GM19239 (cell line): ENCODE data around the gene DALRD3.

Experiments
- DNase-seq: peaks from one replicate; pipeline ENCODE4 v3.0.0; 2011; ENCODE audit warnings: low spot score; ENCODE audit not compliant: insufficient read length
- FAIRE-seq: peaks from 2 replicates; lab custom pipeline; 2011; peaks lifted over from hg19 to GRCh38; lab: Jason Lieb, UNC

Gene DALRD3

DNA sequence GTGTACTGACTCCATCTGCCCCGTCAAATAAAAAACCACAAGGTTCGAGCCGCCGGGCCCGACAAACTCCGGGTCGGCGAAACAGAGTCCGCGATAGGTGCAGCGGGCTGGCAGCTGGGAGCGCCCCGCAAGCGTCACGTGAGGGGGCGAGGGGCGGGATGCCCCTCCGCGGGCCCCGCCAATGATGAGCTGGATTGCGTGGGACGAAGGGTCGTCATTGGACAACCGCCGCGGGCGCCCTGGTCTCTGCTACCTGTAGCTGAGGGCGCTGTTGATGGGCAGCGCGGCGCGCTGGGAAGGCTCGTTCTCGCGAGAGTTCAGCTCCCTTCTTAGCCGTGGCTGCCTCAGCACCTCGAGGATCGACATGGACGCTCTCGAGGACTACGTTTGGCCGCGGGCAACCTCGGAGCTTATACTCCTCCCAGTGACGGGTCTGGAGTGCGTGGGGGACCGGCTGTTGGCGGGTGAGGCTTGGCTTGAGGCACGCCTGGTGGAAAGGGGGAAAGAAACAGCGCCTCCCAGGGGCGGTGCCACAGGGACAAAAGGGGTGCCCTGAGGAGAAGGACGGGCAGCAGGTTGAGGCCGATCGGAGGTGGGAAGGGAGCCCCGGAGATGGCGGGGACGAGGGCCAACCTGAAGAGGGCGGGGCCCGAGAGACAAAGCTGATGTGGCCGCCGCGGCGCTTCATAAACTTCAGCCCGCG, 11.2 kb downstream of the DALRD3 start, which contains the start of gene WDR6:
Gene WDR6 (plus strand): TSS at position 324 of the 703 bp plus-strand sequence. CDS start 41 bp downstream, at position 365.
- FAIRE-seq (peak; percentile 97), DNase-seq (peak; percentile 95)

DNA sequence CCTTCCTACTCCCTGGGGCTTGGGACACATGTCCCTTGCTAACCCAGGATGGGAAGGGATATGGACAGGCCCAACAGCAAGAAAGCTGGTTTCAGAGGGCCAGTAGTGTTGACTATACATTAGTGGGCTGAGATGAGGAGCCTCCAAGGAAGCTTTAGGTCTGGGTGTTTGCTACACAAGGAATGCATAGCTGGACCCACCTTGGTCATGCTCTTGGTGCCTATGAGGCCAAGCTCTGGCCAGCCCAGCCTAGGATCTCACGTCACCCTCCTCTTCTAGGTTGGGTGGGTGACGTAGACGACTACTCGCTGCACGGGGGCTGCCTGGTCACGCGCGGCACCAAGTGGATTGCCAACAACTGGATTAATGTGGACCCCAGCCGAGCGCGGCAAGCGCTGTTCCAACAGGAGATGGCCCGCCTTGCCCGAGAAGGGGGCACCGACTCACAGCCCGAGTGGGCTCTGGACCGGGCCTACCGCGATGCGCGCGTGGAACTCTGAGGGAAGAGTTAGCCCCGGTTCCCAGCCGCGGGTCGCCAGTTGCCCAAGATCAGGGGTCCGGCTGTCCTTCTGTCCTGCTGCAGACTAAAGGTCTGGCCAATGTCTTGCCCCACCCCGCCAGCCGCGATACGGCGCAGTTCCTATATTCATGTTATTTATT, 11.8 kb downstream of the DALRD3 start:
- peak; percentile 49 for FAIRE-seq
- DNase-seq = no peak

DNA sequence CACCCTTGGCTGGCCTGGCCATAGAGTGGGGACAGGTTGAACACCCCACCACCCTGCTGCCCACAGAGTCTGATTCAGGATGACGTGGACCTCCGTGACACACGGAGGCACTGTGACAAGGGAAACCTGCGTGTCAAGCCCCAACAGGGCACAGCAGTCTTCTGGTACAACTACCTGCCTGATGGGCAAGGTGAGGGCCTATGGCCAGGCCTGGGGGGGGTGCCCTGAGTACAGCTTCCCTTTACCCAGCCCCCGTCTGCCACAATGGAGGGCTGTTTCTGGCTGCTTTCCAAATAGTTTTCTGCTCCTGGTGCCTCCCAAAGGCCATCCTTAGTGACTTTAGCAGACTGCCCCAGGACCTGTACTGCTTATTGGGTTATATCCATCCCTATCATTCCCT, 12.4 kb downstream of the DALRD3 start:
- FAIRE-seq (no peak), DNase-seq (no peak)

DNA sequence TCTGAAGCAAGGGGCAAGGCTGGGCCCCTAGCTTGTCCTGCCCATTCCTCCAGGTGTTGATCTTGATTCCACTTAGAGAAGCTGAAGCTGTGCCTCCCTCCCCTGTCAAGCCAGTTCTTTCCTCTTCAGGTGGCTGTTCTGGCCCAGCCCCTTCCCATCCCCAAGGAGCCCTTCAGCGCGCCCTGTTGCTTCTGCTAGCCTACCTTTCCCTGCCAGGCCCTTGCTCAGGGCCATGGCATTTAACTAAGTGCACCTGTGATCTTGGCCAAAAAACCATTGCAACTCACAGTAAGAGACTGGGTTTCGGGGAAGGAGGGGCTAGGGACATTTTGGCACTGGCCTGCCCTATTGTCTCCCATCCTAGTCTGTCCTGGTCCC, 13.1 kb downstream of the DALRD3 start:
- no peak for FAIRE-seq

DNA sequence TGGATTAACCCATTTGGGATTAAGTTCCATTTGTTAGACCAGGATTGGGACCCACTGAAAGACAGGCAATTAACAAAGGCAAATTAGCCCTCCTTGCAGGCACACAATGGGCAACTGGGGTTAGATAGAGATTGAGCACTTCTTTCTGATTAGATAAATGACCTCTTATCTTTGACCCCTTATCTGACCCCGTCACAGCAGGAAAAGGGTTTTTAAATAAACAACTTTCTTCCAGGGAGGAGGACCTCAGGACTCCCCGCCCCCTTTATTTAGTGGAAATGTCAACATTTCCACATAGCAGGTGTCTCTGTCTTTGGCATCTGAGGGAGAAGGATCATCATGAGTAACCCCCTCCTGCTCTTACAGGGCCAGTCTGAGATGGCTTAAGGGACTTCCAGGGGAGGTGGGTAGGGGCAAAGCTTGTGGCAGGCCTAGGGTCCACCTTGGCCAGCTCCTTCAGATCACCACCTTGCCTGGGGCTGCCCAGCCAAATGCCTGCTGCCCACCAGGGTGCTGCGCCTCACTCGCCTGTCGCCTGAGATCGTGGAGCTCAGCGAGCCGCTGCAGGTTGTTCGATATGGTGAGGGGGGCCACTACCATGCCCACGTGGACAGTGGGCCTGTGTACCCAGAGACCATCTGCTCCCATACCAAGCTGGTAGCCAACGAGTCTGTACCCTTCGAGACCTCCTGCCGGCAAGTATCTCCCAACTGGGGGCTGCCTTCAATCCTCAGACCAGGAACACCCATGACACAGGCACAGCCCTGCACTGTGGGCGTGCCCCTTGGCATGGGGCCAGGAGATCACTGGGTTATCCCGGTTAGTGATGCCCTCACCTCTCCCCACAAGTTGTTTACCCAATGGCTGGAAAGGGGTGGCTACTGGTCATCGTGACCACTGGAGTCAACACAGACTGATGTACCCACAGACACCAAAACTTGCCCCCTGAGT, 13.8 kb downstream of the DALRD3 start:
- no peak for DNase-seq
- FAIRE-seq = no peak

More for the DNA sequence above, 13.1 kb downstream of the DALRD3 start:
- DNase-seq = no peak

DNA sequence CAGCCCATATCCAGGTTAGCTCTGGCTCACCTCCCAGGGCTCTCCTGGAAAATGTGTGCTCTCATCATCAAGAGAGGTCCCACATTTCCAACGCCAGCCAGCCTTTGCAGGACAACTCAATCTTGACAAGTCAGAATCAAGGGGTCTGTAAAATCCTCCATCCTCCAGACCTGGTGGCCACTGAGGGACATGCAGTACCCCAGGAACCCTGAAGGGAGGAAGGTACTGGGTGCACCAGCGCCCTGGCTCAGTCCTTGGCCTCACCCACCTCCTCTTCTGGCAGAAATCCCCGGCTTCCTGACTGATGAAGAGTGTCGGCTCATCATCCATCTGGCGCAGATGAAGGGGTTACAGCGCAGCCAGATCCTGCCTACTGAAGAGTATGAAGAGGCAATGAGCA, 17.2 kb downstream of the DALRD3 start:
- no peak for DNase-seq
- FAIRE-seq = no peak

DNA sequence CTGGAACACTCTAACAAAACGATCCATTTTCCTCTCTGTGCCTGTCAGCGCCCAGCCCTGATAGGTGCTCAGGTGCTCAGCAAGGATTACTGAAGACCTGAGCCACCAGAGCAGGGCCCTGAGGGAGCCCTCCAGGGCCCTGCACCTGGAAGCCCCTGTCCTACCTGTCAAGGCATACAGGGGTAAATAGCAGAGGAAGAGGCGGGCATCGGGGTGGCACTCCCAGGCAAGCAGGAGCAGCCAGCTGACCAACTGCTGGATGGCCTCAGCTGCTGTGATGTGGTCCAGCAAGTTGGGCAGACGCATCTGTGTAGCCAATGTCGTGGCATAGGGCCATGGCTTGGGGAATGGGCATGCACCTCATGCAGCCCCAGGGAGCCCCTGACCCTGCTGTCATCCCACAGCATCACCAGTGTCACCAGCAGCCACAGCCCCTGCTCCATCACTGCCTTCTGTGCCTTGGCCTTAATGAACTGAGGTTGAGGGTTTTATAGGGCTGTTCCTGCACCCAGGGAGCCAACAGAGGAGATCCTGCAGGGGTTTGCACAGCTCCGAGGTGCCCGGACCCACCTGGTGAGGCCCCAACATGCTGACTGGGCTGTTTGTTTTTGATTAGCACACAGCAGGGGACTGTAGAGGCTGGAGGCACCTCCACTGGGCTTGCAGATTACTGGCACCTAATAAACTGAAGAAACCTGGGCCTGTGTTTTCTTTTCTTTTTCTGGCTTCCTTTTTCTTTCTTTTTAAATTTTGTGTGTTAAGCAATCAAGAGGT, 19.1 kb downstream of the DALRD3 start:
- FAIRE-seq = no peak
- no peak for DNase-seq

DNA sequence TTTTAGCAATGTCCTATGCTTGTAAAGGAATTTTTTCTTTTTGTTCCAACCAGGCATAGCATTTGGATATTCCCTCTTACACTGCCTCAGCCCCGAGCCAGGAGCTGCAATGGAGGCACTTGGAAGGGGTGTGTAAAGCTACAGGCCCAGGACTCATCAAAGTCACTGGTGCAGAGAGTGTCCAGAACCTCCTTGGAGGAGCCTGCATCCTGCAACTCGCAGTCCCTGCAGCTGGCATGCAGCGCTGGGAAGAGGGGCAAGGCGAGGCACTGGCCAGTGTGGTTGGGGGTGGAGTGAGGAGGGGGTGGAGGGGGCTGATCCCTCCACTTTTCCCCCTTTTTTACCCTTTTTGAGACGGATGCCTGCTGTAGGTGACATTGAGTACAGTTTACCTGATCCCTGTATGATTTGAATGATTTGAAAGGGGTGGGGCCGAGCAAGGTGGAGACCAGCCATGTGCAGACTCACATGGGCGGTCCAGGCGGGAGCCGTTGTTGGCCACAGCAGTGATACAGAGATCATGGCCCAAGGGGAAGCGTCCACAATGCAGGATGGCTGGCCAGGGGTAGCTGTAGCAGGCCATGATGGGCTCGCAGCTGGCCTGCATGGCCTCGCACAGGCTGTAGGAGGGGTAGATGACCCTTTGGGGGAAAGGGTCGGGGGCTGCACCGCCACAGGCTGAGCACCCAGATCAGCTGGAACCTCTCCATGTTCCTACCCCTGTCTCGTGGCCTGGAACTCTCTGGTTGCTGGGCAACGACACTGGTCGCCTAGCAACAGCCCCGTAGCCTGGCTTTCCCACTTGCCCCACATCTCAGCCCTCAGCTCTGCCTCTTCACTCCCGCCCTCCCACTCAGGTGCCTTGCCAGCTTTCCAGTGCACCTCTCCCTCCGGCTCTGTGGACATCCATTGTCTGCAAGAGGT, 20.4 kb downstream of the DALRD3 start:
- no peak for DNase-seq
- no peak for FAIRE-seq

DNA sequence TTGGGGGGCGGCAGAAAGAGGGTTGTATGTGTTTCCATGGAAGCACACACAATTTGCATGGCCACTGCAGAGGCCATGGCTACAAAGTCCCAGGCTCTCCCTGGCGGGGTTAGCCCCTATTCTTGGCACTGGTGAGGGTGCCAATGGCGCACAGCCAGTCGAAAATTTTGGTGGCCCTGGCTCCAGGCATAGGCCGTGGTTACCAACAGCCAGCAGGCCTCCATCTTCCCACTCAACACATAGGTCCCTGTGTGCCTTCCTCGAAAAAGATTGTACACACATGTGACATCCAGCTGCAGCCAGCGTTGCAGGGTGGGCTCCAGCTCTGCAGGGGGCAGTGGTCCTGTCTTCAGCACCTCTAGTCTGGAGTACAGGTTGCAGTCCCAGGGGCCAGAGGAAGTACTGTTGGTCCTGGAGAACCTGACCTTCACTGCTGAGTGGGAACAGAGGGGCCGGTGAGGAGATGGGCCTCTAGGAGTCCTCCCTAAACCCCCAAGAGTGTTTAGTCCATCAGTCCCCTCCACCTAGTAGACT, 21.2 kb downstream of the DALRD3 start:
- DNase-seq (no peak), FAIRE-seq (no peak)

DNA sequence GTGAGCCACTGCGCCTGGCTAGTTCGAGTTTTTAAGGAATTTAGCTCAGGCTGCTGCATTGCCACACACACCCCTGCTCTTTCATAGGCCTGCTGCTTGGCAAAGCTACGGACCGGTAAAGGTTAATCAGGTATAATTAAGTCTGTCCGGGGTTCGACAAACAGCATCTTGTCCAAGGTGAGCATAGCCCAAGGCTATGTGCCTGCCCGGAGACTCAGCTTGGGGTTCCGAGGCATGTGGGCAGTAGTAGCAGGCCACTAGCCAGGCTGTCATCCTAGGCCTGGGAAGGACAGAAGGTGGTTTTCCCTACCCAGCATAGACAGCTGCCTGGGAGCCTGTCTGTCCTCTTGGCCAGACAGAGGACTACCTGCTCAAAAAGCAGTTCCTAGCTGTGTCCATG, 21.7 kb downstream of the DALRD3 start:
- FAIRE-seq (no peak), DNase-seq (no peak)

DNA sequence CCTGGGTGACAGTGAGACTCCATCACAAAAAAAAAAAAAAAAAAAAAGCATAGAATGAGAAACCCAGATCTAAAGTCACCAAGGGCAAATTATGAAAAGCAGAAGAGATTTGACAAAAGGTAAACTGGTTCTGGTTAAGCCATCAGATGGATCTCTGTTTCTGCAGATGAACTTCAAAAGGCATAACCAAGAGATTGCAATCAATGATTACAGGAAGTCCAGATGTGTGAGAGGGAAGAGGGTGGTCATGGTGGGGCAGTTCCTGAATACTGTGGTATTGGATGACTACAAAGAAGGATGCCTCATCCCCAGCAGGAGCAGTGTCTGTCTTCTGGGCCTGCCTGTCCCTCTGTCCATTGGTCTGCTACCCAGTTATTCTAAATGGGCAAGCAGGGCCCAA, 24.5 kb downstream of the DALRD3 start:
- FAIRE-seq = no peak
- no peak for DNase-seq

DNA sequence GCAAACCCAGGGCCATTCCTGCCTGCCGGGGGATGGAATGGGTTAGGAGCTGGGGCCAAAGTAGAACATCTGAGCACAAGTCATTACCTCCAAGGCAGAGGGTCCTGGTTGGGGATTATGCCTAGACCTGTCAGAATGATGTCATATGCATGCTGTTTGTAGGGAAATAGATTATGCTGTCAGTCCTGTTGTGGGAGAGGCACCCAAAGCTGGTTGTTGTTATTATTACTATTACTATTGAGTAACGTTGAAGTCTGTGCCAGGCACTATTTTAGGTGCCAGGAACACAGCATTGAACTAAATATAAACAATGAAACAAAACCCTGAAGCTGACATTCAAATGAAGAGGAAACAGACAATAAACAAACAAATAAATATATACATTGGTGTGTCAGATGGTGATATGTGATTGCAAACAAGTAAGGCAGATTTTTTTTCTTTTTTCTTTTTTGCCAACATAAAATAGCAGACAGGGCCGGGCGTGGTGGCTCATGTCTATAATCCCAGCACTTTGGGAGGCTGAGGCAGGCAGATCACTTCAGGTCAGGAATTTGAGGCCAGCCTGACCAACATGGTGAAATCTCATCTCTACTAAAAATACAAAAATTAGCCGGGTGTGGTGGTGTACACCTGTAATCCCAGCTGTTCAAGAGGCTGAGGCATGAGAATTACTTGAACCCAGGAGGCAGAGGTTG, 26.4 kb downstream of the DALRD3 start:
- no peak for FAIRE-seq
- DNase-seq = no peak

DNA sequence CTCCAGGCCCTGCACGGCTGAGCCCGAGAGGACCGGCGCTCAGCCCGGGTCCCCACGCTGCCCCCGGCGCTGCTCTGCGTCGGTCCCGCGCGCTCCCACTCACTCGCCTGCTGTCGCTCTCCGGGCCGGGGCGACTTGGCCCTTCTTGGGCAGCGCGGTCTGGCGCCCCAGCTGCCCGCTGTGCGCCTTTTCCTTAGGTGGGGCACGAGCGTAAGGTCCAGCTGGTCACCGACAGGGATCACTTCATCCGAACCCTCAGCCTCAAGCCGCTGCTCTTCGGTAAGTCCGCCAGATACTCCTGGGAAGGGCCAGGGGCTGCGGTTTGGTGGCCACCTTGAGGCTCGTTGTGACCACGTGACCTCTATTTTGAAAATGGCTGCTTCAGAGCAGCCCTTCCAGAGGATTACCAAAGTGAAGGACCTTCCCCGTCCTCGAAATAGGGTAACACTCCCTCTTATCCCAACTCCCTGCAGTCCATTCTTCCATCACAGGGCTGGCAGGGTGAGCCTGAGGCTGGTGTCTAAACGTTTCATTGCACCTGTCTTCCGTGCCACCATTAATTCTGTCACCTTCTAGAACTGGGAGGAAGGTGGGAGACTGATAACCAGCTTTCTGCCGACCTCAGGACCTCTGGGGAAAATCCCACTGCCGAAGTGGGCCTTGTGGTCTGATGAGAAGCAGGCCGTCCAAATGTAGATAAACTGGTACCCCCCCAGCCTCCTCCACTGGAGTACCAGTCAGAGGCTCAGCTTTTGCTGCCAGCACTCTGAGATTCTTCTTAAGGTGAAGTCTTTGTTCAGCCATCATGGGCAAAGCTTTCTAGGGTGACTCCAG, 27.5 kb downstream of the DALRD3 start:
- DNase-seq (no peak), FAIRE-seq (peak; percentile 90)

DNA sequence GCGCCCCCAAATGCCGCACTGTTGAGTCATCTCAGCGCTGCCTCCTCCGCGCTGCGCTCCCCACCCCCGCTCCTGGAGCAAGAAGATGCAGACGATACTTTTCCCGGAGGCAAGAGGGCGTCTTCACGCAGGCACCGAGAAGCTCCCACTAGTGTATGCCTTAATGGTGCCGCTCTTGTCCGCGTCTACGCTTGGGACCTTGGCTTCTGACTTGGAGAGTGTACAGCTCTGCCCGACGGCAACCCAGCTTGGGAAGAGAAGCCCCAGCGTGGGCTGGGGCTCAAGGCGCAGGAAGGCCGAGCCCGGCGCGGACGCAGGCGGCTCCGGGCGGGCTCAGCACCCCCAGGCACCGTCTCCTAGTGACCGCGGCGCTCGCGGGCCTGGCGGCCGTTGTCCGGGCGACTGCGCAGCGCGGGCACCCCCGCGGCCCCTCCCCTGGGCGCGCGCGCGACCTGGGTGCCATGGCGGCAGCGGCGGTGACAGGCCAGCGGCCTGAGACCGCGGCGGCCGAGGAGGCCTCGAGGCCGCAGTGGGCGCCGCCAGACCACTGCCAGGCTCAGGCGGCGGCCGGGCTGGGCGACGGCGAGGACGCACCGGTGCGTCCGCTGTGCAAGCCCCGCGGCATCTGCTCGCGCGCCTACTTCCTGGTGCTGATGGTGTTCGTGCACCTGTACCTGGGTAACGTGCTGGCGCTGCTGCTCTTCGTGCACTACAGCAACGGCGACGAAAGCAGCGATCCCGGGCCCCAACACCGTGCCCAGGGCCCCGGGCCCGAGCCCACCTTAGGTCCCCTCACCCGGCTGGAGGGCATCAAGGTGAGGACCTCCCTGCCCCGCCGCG, 28.4 kb downstream of the DALRD3 start, which contains the start of gene P4HTM:
Gene P4HTM (plus strand): TSS at position 446 of the 840 bp plus-strand sequence. CDS start 16 bp downstream, at position 462.
- peak; percentile 62 for DNase-seq
- peak; percentile 84 for FAIRE-seq

DNA sequence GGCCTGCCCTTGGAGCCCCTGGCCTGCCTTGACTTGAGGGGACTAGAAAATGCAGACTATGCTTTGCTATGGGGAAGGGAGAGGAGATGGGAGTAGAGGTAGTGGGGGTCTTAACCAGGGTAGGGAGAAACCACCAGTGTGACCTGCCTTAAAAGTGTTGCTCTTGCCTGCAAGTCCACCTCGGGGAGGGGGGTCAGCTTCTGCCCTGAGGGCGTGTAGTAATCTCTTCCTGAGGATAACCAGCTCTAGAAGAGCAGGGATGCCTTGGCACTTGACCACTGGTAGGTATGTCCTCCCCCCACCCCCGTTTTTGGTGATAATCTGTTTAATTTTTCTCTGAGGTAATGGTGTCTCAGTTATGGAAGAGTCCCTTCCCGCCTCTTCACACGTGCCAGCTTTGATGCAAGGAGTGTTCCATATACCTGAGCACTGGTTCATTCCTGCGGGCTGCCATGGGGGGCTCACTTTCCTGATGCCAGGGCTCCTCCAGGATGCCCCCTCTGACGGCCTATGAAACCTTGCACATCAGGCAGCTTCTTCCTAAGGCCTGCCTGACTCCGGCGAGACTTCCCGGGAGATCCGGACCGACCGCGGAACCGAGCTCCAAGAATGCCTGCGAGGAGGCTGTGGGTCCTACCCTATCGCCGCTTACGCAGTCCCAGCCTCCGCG, 29.1 kb downstream of the DALRD3 start:
- DNase-seq (no peak), FAIRE-seq (no peak)
